ENCODE results near the gene TMEM94. TPM values are rescaled to one million over a fixed set of nuclear protein-coding genes. Genes with fewer than 3 reads are reported as not detected.

TMEM94 gene
- total and polyA plus RNA-seq, 2 of the 8 experiments (the other 6 are each of a cell fraction or from before 2014, with no cell fraction given), result 54.8 to 69.9 TPM

DNA sequence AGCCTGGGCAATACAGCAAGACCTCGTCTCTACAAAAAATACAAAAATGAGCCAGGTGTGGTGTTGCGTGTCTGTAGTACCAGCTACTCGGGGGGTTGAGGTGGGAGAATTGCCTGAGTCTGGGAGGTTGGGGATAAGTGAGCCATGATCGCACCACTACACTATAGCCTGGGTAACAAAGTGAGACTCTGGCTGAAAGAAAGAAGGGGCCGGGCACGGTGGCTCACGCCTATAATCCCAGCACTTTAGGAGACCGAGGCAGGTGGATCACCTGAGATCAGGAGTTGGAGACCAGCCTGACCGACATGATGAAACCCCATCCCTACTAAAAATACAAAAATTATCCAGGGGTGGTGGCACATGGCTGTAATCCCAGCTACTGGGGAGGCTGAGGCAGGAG, 40.4 kb upstream of the TMEM94 start:
- Histone ChIP-seq H3K14ac (ENCODE audit: insufficient read length) (no peak overlapping the region), H3K79me2 (ENCODE audit: control insufficient read depth in 1 of 2, insufficient read depth in 2 of 2, low read length in 2 of 2) (no peaks in the 10 kb centered on the region), H4K91ac (replicated peaks; ENCODE audit: insufficient read length, low read length) (no peak overlapping the region), H3K27me3 (replicated peaks in 1 of 4; ENCODE audit: control insufficient read depth in 3 of 4, extremely low read depth in 1 of 4, insufficient read depth in 3 of 4, low read length in 3 of 4) (no peaks in the 10 kb centered on the region), H3K27ac (ENCODE audit: low read depth, low read length) (no peak overlapping the region), H3K18ac (ENCODE audit: extremely low read depth, low read length) (no peak overlapping the region), H2BK120ac (replicated peaks; ENCODE audit: low read depth, low read length) (no peak overlapping the region), H3K4me2 (ENCODE audit: insufficient read depth in 1 of 2, low read depth in 2 of 2, low read length in 2 of 2) (no peak overlapping the region), H3K4me3 (ENCODE audit: extremely low read depth in 1 of 4, insufficient read depth in 2 of 4, low read depth in 3 of 4, low read length in 4 of 4) (no peak overlapping the region), H3K4me1 (replicated peaks in 1 of 4; ENCODE audit: control insufficient read depth in 3 of 4, insufficient read depth in 4 of 4, low read length in 3 of 4) (no peaks in the 10 kb centered on the region), H2AFZ (ENCODE audit: low read length) (no peak overlapping the region), H3K56ac (replicated peaks; ENCODE audit: insufficient read length, low read depth, low read length) (no peak overlapping the region), H2BK12ac (ENCODE audit: low read depth, low read length) (no peak overlapping the region), H3K23me2 (ENCODE audit: low read depth, low read length) (no peaks in the 10 kb centered on the region), H4K5ac (ENCODE audit: insufficient read length, low read depth, low read length) (no peak overlapping the region), H3K9me3 (ENCODE audit: insufficient read depth in 2 of 2, low read depth in 1 of 2, low read length in 1 of 2) (no peaks in the 10 kb centered on the region), H4K20me1 (replicated peaks in 1 of 2; ENCODE audit: control insufficient read depth in 1 of 2, insufficient read depth in 2 of 2, low read length in 2 of 2) (no peaks in the 10 kb centered on the region), H3K79me1 (ENCODE audit: low read depth, low read length) (no peaks in the 10 kb centered on the region), H3K9ac (replicated peaks in 1 of 4; ENCODE audit: extremely low read depth in 1 of 4, low read depth in 3 of 4, low read length in 3 of 4) (no peak overlapping the region), H2BK20ac (ENCODE audit: low read length) (no peak overlapping the region), H3K4ac (replicated peaks; ENCODE audit: insufficient read length, low read depth, low read length) (no peak overlapping the region), H2BK5ac (ENCODE audit: low read depth, low read length) (no peak overlapping the region), H4K8ac (ENCODE audit: extremely low read depth, insufficient read depth, low read length) (no peak overlapping the region), H3K23ac (ENCODE audit: insufficient read length) (no peak overlapping the region), H2BK15ac (ENCODE audit: low read length) (no peak overlapping the region), H3K36me3 (ENCODE audit: control insufficient read depth in 2 of 4, insufficient read depth in 4 of 4, low read length in 3 of 4) (no peaks in the 10 kb centered on the region), H2AK5ac (ENCODE audit: low read depth, low read length) (no peak overlapping the region)
- POLR2A ChIA-PET (ENCODE audit: partially characterized antibody), result no interaction called here
- CTCF ChIA-PET (ENCODE audit: partially characterized antibody), result interaction anchor here (0.8 to 1.5 kb wide), 4 partner anchors 11 to 145 kb away, joined by 3 to 5 read pairs (median 4); partner anchors contain the start of gene MIF4GD
- FAIRE-seq (no peak), DNase-seq (ENCODE audit: low read depth in 1 of 2, low spot score in 2 of 2) (no peak)
- 87% methylated on average over 7 of the region's 9 CpGs; no CpG with 5 or more reads in 1 of the 2 experiments for WGBS, 2 experiments (ENCODE audit: extremely low coverage in 1 of 2, insufficient coverage in 1 of 2, insufficient read length in 1 of 2, insufficient replicate concordance in 2 of 2, low coverage in 1 of 2, low lambda C conversion rate in 2 of 2, missing lambda C conversion rate in 1 of 2)
- TF ChIP-seq EGR1 (IDR thresholded peaks at IDR 0.05; ENCODE audit: borderline replicate concordance, low read depth, low read length) (no peak), BACH1 (IDR thresholded peaks at IDR 0.05; ENCODE audit: low read length) (no peak), HDAC2 (IDR thresholded peaks at IDR 0.05; ENCODE audit: borderline replicate concordance in 1 of 2, low read depth in 2 of 2, low read length in 2 of 2) (no peak), POU5F1 (IDR thresholded peaks at IDR 0.05; ENCODE audit: low read depth, low read length) (no peak), SP1 (IDR thresholded peaks at IDR 0.05; ENCODE audit: low read depth, low read length) (no peak), EZH2 (IDR thresholded peaks at IDR 0.05; ENCODE audit: low read depth, low read length, severe bottlenecking) (no peak), SP4 (IDR thresholded peaks at IDR 0.05; ENCODE audit: low read length) (no peak), RAD21 (IDR thresholded peaks at IDR 0.05 in 1 of 2, conservative IDR thresholded peaks at IDR 0.05 in 1 of 2; ENCODE audit: low read depth in 2 of 2, low read length in 2 of 2) (no peak), RNF2 (IDR thresholded peaks at IDR 0.05; ENCODE audit: borderline replicate concordance, low read depth, low read length, missing control alignments, poor library complexity, severe bottlenecking) (no peak), KDM1A (IDR thresholded peaks at IDR 0.05; ENCODE audit: borderline replicate concordance, low read length) (no peak)
- TF ChIP-seq, protein P1, sequence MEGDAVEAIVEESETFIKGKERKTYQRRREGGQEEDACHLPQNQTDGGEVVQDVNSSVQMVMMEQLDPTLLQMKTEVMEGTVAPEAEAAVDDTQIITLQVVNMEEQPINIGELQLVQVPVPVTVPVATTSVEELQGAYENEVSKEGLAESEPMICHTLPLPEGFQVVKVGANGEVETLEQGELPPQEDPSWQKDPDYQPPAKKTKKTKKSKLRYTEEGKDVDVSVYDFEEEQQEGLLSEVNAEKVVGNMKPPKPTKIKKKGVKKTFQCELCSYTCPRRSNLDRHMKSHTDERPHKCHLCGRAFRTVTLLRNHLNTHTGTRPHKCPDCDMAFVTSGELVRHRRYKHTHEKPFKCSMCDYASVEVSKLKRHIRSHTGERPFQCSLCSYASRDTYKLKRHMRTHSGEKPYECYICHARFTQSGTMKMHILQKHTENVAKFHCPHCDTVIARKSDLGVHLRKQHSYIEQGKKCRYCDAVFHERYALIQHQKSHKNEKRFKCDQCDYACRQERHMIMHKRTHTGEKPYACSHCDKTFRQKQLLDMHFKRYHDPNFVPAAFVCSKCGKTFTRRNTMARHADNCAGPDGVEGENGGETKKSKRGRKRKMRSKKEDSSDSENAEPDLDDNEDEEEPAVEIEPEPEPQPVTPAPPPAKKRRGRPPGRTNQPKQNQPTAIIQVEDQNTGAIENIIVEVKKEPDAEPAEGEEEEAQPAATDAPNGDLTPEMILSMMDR (IDR thresholded peaks at IDR 0.05; ENCODE audit: control extremely low read depth in 1 of 3, insufficient read depth in 1 of 3, low read depth in 1 of 3, low read length in 3 of 3), result no peak

All from H1 (cell line).